IMR-90 (cell line): ENCODE results near the gene DNAJC3. TPM values are rescaled to one million over a fixed set of nuclear protein-coding genes. Genes with fewer than 3 reads are reported as not detected.

Experiments
- ATAC-seq: fragments of 200-7000 bp; cut with Tn5 transposase; 2 replicates; pipeline ENCODE4 v1.9.1; 2020; ENCODE audit warnings: low read depth, mild to moderate bottlenecking, moderate library complexity
- BruUV-seq: library from RNA; stranded (reverse); fragments of 400-500 nt; replicated peaks from 2 replicates; lab custom pipeline; 2021; lab: Mats Ljungman, UMichigan
- CTCF ChIA-PET: fragments of 300-600 bp; formaldehyde crosslinking; extraction: SDS; loops from one replicate; lab custom pipeline; 2021; ENCODE audit warnings: antibody characterized with exemption; lab: Yijun Ruan, JAX
- POLR2A ChIA-PET: fragments of 300-600 bp; sonication (Branson Sonifier 250); formaldehyde crosslinking; loops from one replicate; lab custom pipeline; 2022; ENCODE audit warnings: antibody characterized with exemption; ENCODE audit not compliant: unreplicated experiment; lab: Charles Lee
- DNase-seq: peaks from one replicate; pipeline ENCODE4 v3.0.0; 2013
- H2AFZ ChIP-seq: replicated peaks from 2 replicates; pipeline ENCODE3; 2013; ENCODE audit warnings: low read length, mild to moderate bottlenecking; ENCODE audit not compliant: poor library complexity
- H2AK5ac ChIP-seq: 2 replicates; pipeline ENCODE4 v1.6.1; 2013; ENCODE audit warnings: low read depth, low read length, inconsistent platforms
- H2AK9ac ChIP-seq: replicated peaks from 2 replicates; pipeline ENCODE3; 2013; ENCODE audit warnings: mild to moderate bottlenecking, low read depth, low read length, moderate library complexity; ENCODE audit not compliant: poor library complexity
- H2BK120ac ChIP-seq: 2 replicates; pipeline ENCODE4 v1.6.1; 2013; ENCODE audit warnings: low read depth, low read length, inconsistent platforms
- H2BK15ac ChIP-seq: 3 replicates; pipeline ENCODE4 v1.6.1; 2013; ENCODE audit warnings: low read depth, low read length, inconsistent platforms
- H2BK20ac ChIP-seq: 2 replicates; pipeline ENCODE4 v1.6.1; 2013; ENCODE audit warnings: low read depth, mild to moderate bottlenecking, inconsistent platforms, low read length, moderate library complexity
- H2BK5ac ChIP-seq: 2 replicates; pipeline ENCODE4 v1.6.1; 2013; ENCODE audit warnings: mild to moderate bottlenecking, low read depth, low read length, inconsistent platforms; ENCODE audit not compliant: poor library complexity, severe bottlenecking
- H3K14ac ChIP-seq: replicated peaks from 2 replicates; pipeline ENCODE4 v1.6.1; 2013; ENCODE audit warnings: low read depth, low read length, inconsistent platforms
- H3K18ac ChIP-seq: 2 replicates; pipeline ENCODE4 v1.6.1; 2013; ENCODE audit warnings: low read depth, low read length, control low read depth
- H3K23ac ChIP-seq: 2 replicates; pipeline ENCODE4 v1.6.1; 2013; ENCODE audit warnings: low read depth, low read length, inconsistent platforms
- H3K27ac ChIP-seq: 2 replicates; pipeline ENCODE4 v1.5.1; 2013; ENCODE audit warnings: mild to moderate bottlenecking, control low read depth, low read length; ENCODE audit not compliant: insufficient read depth
- H3K27me3 ChIP-seq: 2 replicates; pipeline ENCODE4 v1.6.1; 2013; ENCODE audit warnings: low read length; ENCODE audit not compliant: control insufficient read depth, insufficient read depth
- H3K36me3 ChIP-seq: 2 replicates; pipeline ENCODE4 v1.6.1; 2013; ENCODE audit warnings: low read length, mixed read lengths; ENCODE audit not compliant: control insufficient read depth, insufficient read depth
- H3K4ac ChIP-seq: 2 replicates; pipeline ENCODE4 v1.6.1; 2013; ENCODE audit warnings: low read depth, low read length, inconsistent platforms
- H3K4me1 ChIP-seq: 2 replicates; pipeline ENCODE4 v1.6.1; 2013; ENCODE audit warnings: low read length, mixed read lengths; ENCODE audit not compliant: control insufficient read depth, insufficient read depth
- H3K4me2 ChIP-seq: 2 replicates; pipeline ENCODE4 v1.6.1; 2013; ENCODE audit warnings: low read depth, mild to moderate bottlenecking, control low read depth, low read length, moderate library complexity
- H3K4me3 ChIP-seq: 2 replicates; pipeline ENCODE4 v1.5.1; 2013; ENCODE audit warnings: low read depth, mild to moderate bottlenecking, control low read depth, low read length, moderate library complexity; ENCODE audit not compliant: insufficient read depth
- H3K56ac ChIP-seq: 2 replicates; pipeline ENCODE4 v1.6.1; 2013; ENCODE audit warnings: low read length, inconsistent platforms; ENCODE audit not compliant: insufficient read depth; ENCODE audit errors: extremely low read depth
- H3K79me1 ChIP-seq, 2 experiments: 2 replicates each; pipeline ENCODE4 v1.6.1; 2013; ENCODE audit warnings: low read length in 2 of 2, inconsistent platforms in 1 of 2, low read depth in 1 of 2
- H3K9ac ChIP-seq: 2 replicates; pipeline ENCODE4 v1.6.1; 2013; ENCODE audit warnings: low read depth, low read length, control low read depth
- H3K9me1 ChIP-seq: 2 replicates; pipeline ENCODE4 v1.6.1; 2013; ENCODE audit warnings: low read length, inconsistent platforms; ENCODE audit not compliant: insufficient read depth
- H3K9me3 ChIP-seq: 2 replicates; pipeline ENCODE4 v1.6.1; 2013; ENCODE audit warnings: low read length; ENCODE audit not compliant: control insufficient read depth, insufficient read depth
- H4K20me1 ChIP-seq: 2 replicates; pipeline ENCODE4 v1.6.1; 2013; ENCODE audit warnings: low read length, inconsistent platforms; ENCODE audit not compliant: insufficient read depth
- H4K5ac ChIP-seq: 2 replicates; pipeline ENCODE4 v1.6.1; 2013; ENCODE audit warnings: mild to moderate bottlenecking, low read depth, low read length, control low read depth
- H4K8ac ChIP-seq, 2 experiments: 2 replicates each; pipeline ENCODE4 v1.6.1; 2013; ENCODE audit warnings: low read depth in 2 of 2, low read length in 2 of 2, control low read depth in 1 of 2, inconsistent platforms in 1 of 2
- H4K91ac ChIP-seq: 2 replicates; pipeline ENCODE4 v1.6.1; 2013; ENCODE audit warnings: low read depth, low read length, inconsistent platforms; ENCODE audit not compliant: insufficient read depth
- BHLHE40 ChIP-seq: fragments of 150-350 bp; IDR thresholded peaks from 2 replicates; pipeline ENCODE4 v1.6.1; 2016; ENCODE audit warnings: mild to moderate bottlenecking, low read depth, low read length
- CHD1 ChIP-seq: IDR thresholded peaks from 2 replicates; pipeline ENCODE4 v1.6.1; 2012; ENCODE audit warnings: low read depth, low read length, improper control_type of control experiment
- MAFK ChIP-seq: IDR thresholded peaks from 2 replicates; pipeline ENCODE4 v1.6.1; 2012; ENCODE audit warnings: low read depth, low read length, improper control_type of control experiment
- MXI1 ChIP-seq: IDR thresholded peaks from 2 replicates; pipeline ENCODE4 v1.6.1; 2012; ENCODE audit warnings: low read depth, mild to moderate bottlenecking, low read length, moderate library complexity, borderline replicate concordance
- NFE2L2 ChIP-seq: fragments of 150-350 bp; IDR thresholded peaks from 2 replicates; pipeline ENCODE4 v1.6.1; 2016; ENCODE audit warnings: low read depth, mild to moderate bottlenecking, low read length
- RCOR1 ChIP-seq: IDR thresholded peaks from 2 replicates; pipeline ENCODE4 v1.6.1; 2012; ENCODE audit warnings: mild to moderate bottlenecking, low read length, improper control_type of control experiment; ENCODE audit not compliant: insufficient replicate concordance
- RFX5 ChIP-seq: IDR thresholded peaks from 2 replicates; pipeline ENCODE4 v1.8.0; 2012; ENCODE audit warnings: low read depth, mild to moderate bottlenecking, low read length, moderate library complexity
- SMC3 ChIP-seq: fragments of 150-350 bp; IDR thresholded peaks from 2 replicates; pipeline ENCODE4 v1.6.1; 2016; ENCODE audit warnings: low read depth, mild to moderate bottlenecking, antibody characterized with exemption, low read length, moderate library complexity
- WGBS, 2 experiments: methylation state at CpG; one replicate each; pipeline versions ENCODE4 v1.1.5 to v1.1.7; 2013; ENCODE audit warnings: missing lambda C conversion rate in 2 of 2; ENCODE audit not compliant: insufficient read length in 1 of 2; ENCODE audit errors: extremely low coverage in 2 of 2; 5-methylcytosine and 5-hydroxymethylcytosine counted together
- dilution Hi-C: fragments of 300-500 bp; cut with HindIII; formaldehyde crosslinking; loops from one replicate; pipeline ENCODE4 v1.14.3; 2018; ENCODE audit warnings: low sequenced_read_pairs; ENCODE audit not compliant: unreplicated experiment
- in situ Hi-C: fragments of 300-500 bp; cut with MboI; formaldehyde crosslinking; loops from 3 replicates; pipeline ENCODE4 v1.14.3; 2019; ENCODE audit warnings: low sequenced_read_pairs, inconsistent platforms, mixed read lengths
- intact Hi-C: fragments of 100-400 bp; cut with micrococcal nuclease; formaldehyde crosslinking; loops from 2 replicates; pipeline ENCODE4 v1.10.0; 2022
- polyA plus RNA-seq, 3 experiments: library from polyadenylated mRNA; depleted of rRNA; stranded (reverse); fragments of >200 nt; gene quantifications; 2 replicates each; pipeline ENCODE4 v1.2.3, GENCODE V29; 2012; ENCODE audit warnings: low replicate concordance in 1 of 3
- total RNA-seq: library from RNA; depleted of rRNA; stranded (reverse); fragments of >200 nt; gene quantifications from 2 replicates; pipeline ENCODE4 v1.2.3, GENCODE V29; 2012
- TF ChIP-seq, protein P1 (sequence below): fragments of 150-350 bp; IDR thresholded peaks from 2 replicates; pipeline ENCODE4 v1.6.1; 2017; ENCODE audit warnings: mild to moderate bottlenecking, antibody characterized with exemption, low read length, low read depth

DNAJC3 gene
- total and polyA plus RNA-seq, 2 of the 4 experiments (the other 2 are of a cell fraction): 10.7 to 28.5 TPM

- no peak overlapping the region for H2AFZ ChIP-seq
- CTCF ChIA-PET: interaction anchor here (0.6 to 2.1 kb wide), 8 partner anchors 8 to 211 kb away, joined by 3 to 9 read pairs (median 5); no protein-coding TSS in a partner anchor
- in situ Hi-C loops (loop anchor here (10.0 kb wide), 1 partner anchor 218 kb away; no protein-coding TSS in a partner anchor), intact Hi-C loops (no loop called here), dilution Hi-C loops (no loop called here)
- no peaks in the 10 kb centered on the region for H3K79me1 ChIP-seq
- no peak overlapping the region for H2AK5ac ChIP-seq
- H4K91ac ChIP-seq: no peak overlapping the region
- no peak overlapping the region for H3K18ac ChIP-seq
- no peak for ATAC-seq
- no peak overlapping the region for H3K14ac ChIP-seq
- POLR2A ChIA-PET: no interaction called here
- no peak overlapping the region for H3K4ac ChIP-seq
- no peak overlapping the region for H4K5ac ChIP-seq
- H2BK20ac ChIP-seq: no peak overlapping the region
- H4K20me1 ChIP-seq: no peaks in the 10 kb centered on the region
- DNase-seq: no peak
- no peaks in the 10 kb centered on the region for H3K4me1 ChIP-seq
- no peak overlapping the region for H4K8ac ChIP-seq
- no peak overlapping the region for H2BK5ac ChIP-seq
- TF ChIP-seq RFX5 (no peak), RCOR1 (no peak), NFE2L2 (no peak), BHLHE40 (no peak), SMC3 (no peak), MAFK (no peak), CHD1 (no peak), MXI1 (no peak)
- TF ChIP-seq, protein P1, sequence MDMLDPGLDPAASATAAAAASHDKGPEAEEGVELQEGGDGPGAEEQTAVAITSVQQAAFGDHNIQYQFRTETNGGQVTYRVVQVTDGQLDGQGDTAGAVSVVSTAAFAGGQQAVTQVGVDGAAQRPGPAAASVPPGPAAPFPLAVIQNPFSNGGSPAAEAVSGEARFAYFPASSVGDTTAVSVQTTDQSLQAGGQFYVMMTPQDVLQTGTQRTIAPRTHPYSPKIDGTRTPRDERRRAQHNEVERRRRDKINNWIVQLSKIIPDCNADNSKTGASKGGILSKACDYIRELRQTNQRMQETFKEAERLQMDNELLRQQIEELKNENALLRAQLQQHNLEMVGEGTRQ: no peak
- no peaks in the 10 kb centered on the region for H3K27me3 ChIP-seq
- H3K56ac ChIP-seq: no peak overlapping the region
- H2BK120ac ChIP-seq: no peak overlapping the region
- H3K23ac ChIP-seq: no peak overlapping the region
- H3K4me3 ChIP-seq: no peak overlapping the region
- H3K4me2 ChIP-seq: no peak overlapping the region
- H3K9ac ChIP-seq: no peak overlapping the region
- H2BK15ac ChIP-seq: no peak overlapping the region
- H3K9me1 ChIP-seq: no peaks in the 10 kb centered on the region
- H3K9me3 ChIP-seq: no peaks in the 10 kb centered on the region
- no TSS peak for BruUV-seq
- no peak overlapping the region for H3K27ac ChIP-seq
- 0 out of 2 replicates have a peak, but pooled peaks cover 2% of the 10 kb centered on the region for H3K36me3 ChIP-seq
- no peak overlapping the region for H2AK9ac ChIP-seq
- no CpG with 5 or more reads among the region's 1 CpG for WGBS, 2 experiments
Observed at GRCh38 chr13:95833126-95833525, 156.2 kb downstream of the DNAJC3 start.
